EH (cell line): Measurements from ENCODE around the gene NAGS.
"Not testable (repeated sequence)": the region's sequence is repeated elsewhere in the genome, so short reads cannot be mapped to it uniquely, and the experiment has no call there.

ENCODE experiments used
- DNase-seq: peaks from one replicate; pipeline ENCODE4 v3.0.0-alpha.2; 2015; ENCODE audit warnings: low read depth

Gene NAGS

DNA sequence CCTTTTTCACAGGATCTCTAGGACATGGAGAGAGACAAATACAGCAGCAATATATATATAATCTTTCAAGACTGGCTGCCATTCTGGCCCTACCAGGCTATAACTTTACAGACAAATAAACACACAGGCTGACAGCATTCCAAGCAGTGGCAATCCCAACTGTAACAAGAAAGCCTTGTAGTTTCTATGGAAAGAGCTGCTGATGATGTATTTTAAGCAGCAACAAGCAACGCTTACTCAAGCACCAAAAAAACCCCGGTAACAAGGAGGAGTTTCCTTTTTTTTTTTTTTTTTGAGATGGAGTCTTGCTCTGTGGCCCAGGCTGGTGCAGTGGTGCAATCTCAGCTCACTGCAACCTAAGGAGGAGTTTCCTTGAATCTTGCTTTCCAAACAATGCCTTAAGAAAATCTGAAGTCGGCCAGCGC is 38.9 kb downstream of the NAGS start:
- DNase-seq: peak; percentile 38

- peak; percentile 55 for DNase-seq
Observed at GRCh38 chr17:44044071-44044470, 39.6 kb downstream of the NAGS start.

GRCh38 chr17:44045486-44045885 is 41.1 kb downstream of the NAGS start:
- DNase-seq: no peak

DNA sequence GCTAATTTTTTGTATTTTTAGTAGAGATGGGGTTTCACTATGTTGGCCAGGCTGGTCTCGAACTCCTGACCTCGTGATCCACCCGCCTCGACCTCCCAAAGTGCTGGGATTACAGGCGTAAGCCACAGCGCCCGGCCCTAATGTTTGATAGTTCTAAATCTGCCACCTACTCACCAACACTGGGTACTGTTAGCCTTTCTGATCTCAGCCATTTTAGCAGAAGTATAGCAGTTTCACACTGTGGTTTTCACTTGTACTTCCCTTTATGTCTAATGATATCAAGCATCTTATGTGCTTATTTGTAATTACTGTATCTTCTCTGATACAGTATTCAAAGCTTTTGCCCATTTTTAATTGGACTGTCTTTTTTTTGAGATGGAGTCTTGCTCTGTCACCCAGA is 42.5 kb downstream of the NAGS start:
- not testable (repeated sequence) for DNase-seq

GRCh38 chr17:44049294-44050060 is 45.1 kb downstream of the NAGS start:
- no peak for DNase-seq

DNA sequence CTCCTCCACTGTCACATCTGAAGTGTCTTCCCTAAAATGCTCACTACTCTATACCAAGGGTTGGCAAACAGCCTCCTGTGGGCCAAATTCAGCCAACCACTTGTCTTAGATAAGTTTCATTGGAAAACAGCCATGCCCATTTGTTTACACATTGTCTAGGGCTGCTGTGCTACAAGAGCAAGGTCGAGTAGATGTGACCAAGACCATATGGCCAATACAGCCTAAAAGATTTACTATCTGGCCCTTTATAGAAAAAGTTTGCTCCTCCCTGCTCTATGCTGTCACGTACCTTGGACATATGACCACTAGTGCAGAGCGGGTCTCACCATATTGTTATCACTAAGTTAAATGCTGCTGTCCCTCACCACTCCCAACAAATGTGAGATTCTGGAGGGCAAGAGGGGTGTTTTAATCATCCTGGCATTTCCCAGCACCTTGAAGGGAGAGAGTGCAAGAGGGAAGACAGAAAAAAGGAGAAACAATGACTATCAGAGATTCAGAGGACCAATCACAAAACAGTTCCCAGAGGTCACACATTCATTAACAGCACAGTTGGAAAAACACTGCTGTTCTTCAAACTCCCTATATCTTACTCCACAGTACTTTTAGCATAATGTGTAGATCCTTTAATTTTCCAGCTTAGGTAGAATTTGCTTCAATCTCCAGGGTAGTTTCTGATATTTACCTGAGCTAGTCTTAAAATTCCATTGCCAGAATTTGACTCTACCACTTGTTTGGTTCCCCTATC is 48.9 kb downstream of the NAGS start:
- no peak for DNase-seq
